Fibroblast of lung (primary cell): ENCODE measurements around the gene ITPR2. TPM values are rescaled to one million over a fixed set of nuclear protein-coding genes. Genes with fewer than 3 reads are reported as not detected.

Experiments used
- DNase-seq, 2 donors: peaks; one replicate each; pipeline versions ENCODE4 v3.0.0 to v3.0.0-alpha.2; 2010; ENCODE audit warnings: low read depth in 2 of 2
- H2AFZ ChIP-seq: 2 replicates; pipeline ENCODE4 v1.5.1; 2012; ENCODE audit warnings: low read length, control low read depth, inconsistent platforms
- H3K27ac ChIP-seq: 2 replicates; pipeline ENCODE4 v1.5.1; 2011; ENCODE audit warnings: low read length, control low read depth; ENCODE audit not compliant: insufficient read depth
- H3K27me3 ChIP-seq: 2 replicates; pipeline ENCODE4 v1.5.1; 2011; ENCODE audit warnings: mild to moderate bottlenecking, low read length; ENCODE audit not compliant: control insufficient read depth, insufficient read depth
- H3K36me3 ChIP-seq: 2 replicates; pipeline ENCODE4 v1.5.1; 2011; ENCODE audit warnings: low read length; ENCODE audit not compliant: control insufficient read depth, insufficient read depth
- H3K4me1 ChIP-seq: 2 replicates; pipeline ENCODE4 v1.5.1; 2011; ENCODE audit warnings: low read length; ENCODE audit not compliant: control insufficient read depth, insufficient read depth; ENCODE audit errors: extremely low read depth
- H3K4me2 ChIP-seq: 2 replicates; pipeline ENCODE4 v1.5.1; 2011; ENCODE audit warnings: low read length, control low read depth; ENCODE audit not compliant: insufficient read depth; ENCODE audit errors: extremely low read depth
- H3K4me3 ChIP-seq, 4 experiments: fragments of 200-600 bp in 1 of 4; sonication (generic) in 1 of 4; replicated peaks in 1 of 4; 2 replicates each; pipeline ENCODE4 v1.5.1; 2011 to 2016; ENCODE audit warnings: low read length in 4 of 4, low read depth in 3 of 4, mild to moderate bottlenecking in 3 of 4, control low read depth in 2 of 4, inconsistent platforms in 1 of 4, mixed read lengths in 1 of 4; ENCODE audit not compliant: insufficient read depth in 1 of 4; ENCODE audit errors: control extremely low read depth in 1 of 4
- H3K79me2 ChIP-seq: 2 replicates; pipeline ENCODE4 v1.5.1; 2012; ENCODE audit warnings: mild to moderate bottlenecking, low read length, inconsistent platforms; ENCODE audit not compliant: control insufficient read depth, insufficient read depth
- H3K9ac ChIP-seq: 2 replicates; pipeline ENCODE4 v1.5.1; 2011; ENCODE audit warnings: mild to moderate bottlenecking, low read length, control low read depth; ENCODE audit not compliant: insufficient read depth
- H3K9me3 ChIP-seq: 2 replicates; pipeline ENCODE4 v1.5.1; 2012; ENCODE audit warnings: low read depth, low read length; ENCODE audit not compliant: control insufficient read depth, insufficient read depth
- H4K20me1 ChIP-seq: 2 replicates; pipeline ENCODE4 v1.5.1; 2011; ENCODE audit warnings: low read length; ENCODE audit not compliant: control insufficient read depth, insufficient read depth; ENCODE audit errors: extremely low read depth
- CTCF ChIP-seq, 2 donors: IDR thresholded peaks in 1 of 2; conservative IDR thresholded peaks in 1 of 2; 1 replicate in 1 of 2; 2 replicates in 1 of 2; pipeline ENCODE4 v1.5.1; 2011 to 2012; ENCODE audit warnings: low read length in 2 of 2, control low read depth in 1 of 2, inconsistent platforms in 1 of 2, low read depth in 1 of 2, mild to moderate bottlenecking in 1 of 2
- EZH2 ChIP-seq: IDR thresholded peaks from 2 replicates; pipeline ENCODE4 v1.5.1; 2012; ENCODE audit warnings: low read length, control low read depth, mild to moderate bottlenecking; ENCODE audit errors: missing control alignments
- polyA plus RNA-seq, 2 donors: library from polyadenylated mRNA; depleted of rRNA in 1 of 2; stranded (reverse) in 1 of 2; unstranded in 1 of 2; fragments of >200 nt; gene quantifications; 2 replicates each; pipeline ENCODE4 v1.2.1, GENCODE V29; 2011 to 2012; ENCODE audit warnings: missing spikeins in 1 of 2
- total RNA-seq: library from RNA; depleted of rRNA; stranded (reverse); fragments of >200 nt; gene quantifications from 2 replicates; pipeline ENCODE4 v1.2.1, GENCODE V29; 2014

ITPR2 gene
- total and polyA plus RNA-seq, 2 donors (not counting 1 experiment from before 2014, with no cell fraction given): 5.1 to 24.6 TPM

GRCh38 chr12:26686408-26686807, 146.6 kb downstream of the ITPR2 start:
- no peak for DNase-seq
- peaks cover 2% of the 10 kb centered on the region for H3K4me1 ChIP-seq
- no peak overlapping the region for H3K4me2 ChIP-seq
- no peak for TF ChIP-seq EZH2
- no peaks in the 10 kb centered on the region for H4K20me1 ChIP-seq
- H3K79me2 ChIP-seq: no peaks in the 10 kb centered on the region
- no peaks in the 10 kb centered on the region for H3K27me3 ChIP-seq
- H3K9ac ChIP-seq: no peak overlapping the region
- no peak overlapping the region for H3K27ac ChIP-seq
- no peak overlapping the region for H2AFZ ChIP-seq
- no peak overlapping the region for H3K4me3 ChIP-seq
- no peaks in the 10 kb centered on the region for H3K36me3 ChIP-seq
- H3K9me3 ChIP-seq: no peaks in the 10 kb centered on the region

- Histone ChIP-seq H4K20me1 (no peaks in the 10 kb centered on the region), H3K4me1 (peaks cover under 1% of the 10 kb centered on the region), H3K9me3 (no peaks in the 10 kb centered on the region), H3K9ac (no peak overlapping the region), H3K4me3 (no peak overlapping the region), H3K79me2 (no peaks in the 10 kb centered on the region), H3K36me3 (no peaks in the 10 kb centered on the region), H3K4me2 (no peak overlapping the region), H2AFZ (no peak overlapping the region), H3K27ac (no peak overlapping the region), H3K27me3 (no peaks in the 10 kb centered on the region)
- no peak for DNase-seq
- no peak for TF ChIP-seq EZH2
- no peak for TF ChIP-seq CTCF (conservative IDR thresholded peaks at IDR 0.05 in 1 of 2, IDR thresholded peaks at IDR 0.05 in 1 of 2; ENCODE audit: low read depth in 1 of 2, low read length in 2 of 2)
Measured at GRCh38 chr12:26684101-26684500, 148.9 kb downstream of the ITPR2 start.

- Histone ChIP-seq H3K79me2 (no peaks in the 10 kb centered on the region), H3K4me1 (peaks cover 3% of the 10 kb centered on the region), H3K4me3 (no peak overlapping the region), H3K36me3 (no peaks in the 10 kb centered on the region), H3K27ac (no peak overlapping the region), H3K27me3 (no peaks in the 10 kb centered on the region), H3K9ac (no peak overlapping the region), H4K20me1 (no peaks in the 10 kb centered on the region), H3K4me2 (no peak overlapping the region), H2AFZ (no peak overlapping the region), H3K9me3 (no peaks in the 10 kb centered on the region)
- TF ChIP-seq CTCF (conservative IDR thresholded peaks at IDR 0.05 in 1 of 2, IDR thresholded peaks at IDR 0.05 in 1 of 2; ENCODE audit: low read depth in 1 of 2, low read length in 2 of 2) (no peak), EZH2 (no peak)
- DNase-seq: no peak
Measured at GRCh38 chr12:26683443-26683842, 149.6 kb downstream of the ITPR2 start.
